Measurements from ENCODE around the gene EXTL1. TPM values are rescaled to one million over a fixed set of nuclear protein-coding genes. Genes with fewer than 3 reads are reported as not detected.

EXTL1 gene
- polyA plus RNA-seq, 1 of the 3 experiments (the other 2 are of a cell fraction), result 0.58 TPM

GRCh38 chr1:26025517-26025916, 3.9 kb downstream of the EXTL1 start:
- 71% methylated on average over 5 of the region's 5 CpGs for WGBS (ENCODE audit: low lambda C conversion rate)
- H3K27ac ChIP-seq (ENCODE audit: low read depth in 2 of 2, low read length in 1 of 2), result no peak overlapping the region
- H3K4me3 ChIP-seq (ENCODE audit: low read depth in 2 of 2, low read length in 1 of 2), result no peak overlapping the region
- H2AFZ ChIP-seq (ENCODE audit: low read depth), result no peak overlapping the region
- POLR2A ChIA-PET, result no interaction called here
- no peaks in the 10 kb centered on the region for H3K9me2 ChIP-seq
- CTCF ChIA-PET, result interaction anchor here (1.5 kb wide), 1 partner anchor 9 kb away, joined by 4 read pairs; no protein-coding TSS in a partner anchor
- no peak overlapping the region for H3K9ac ChIP-seq
- no peak for DNase-seq
- no peaks in the 10 kb centered on the region for H4K20me1 ChIP-seq (ENCODE audit: insufficient read depth)
- H3K36me3 ChIP-seq (replicated peaks in 1 of 2; ENCODE audit: control insufficient read depth in 1 of 2, insufficient read depth in 2 of 2, low read length in 1 of 2), result no peaks in the 10 kb centered on the region
- no peaks in the 10 kb centered on the region for H3K79me2 ChIP-seq (ENCODE audit: insufficient read depth)
- H3K27me3 ChIP-seq (ENCODE audit: insufficient read depth), result no peaks in the 10 kb centered on the region
- peaks cover 0 to 28% of the 10 kb centered on the region in 2 experiments; a peak in 1 of 4 replicates for H3K4me1 ChIP-seq (ENCODE audit: control insufficient read depth in 1 of 2, insufficient read depth in 2 of 2, low read depth in 1 of 2, low read length in 1 of 2)
- H3K9me3 ChIP-seq, result no peaks in the 10 kb centered on the region
- no peaks in the 10 kb centered on the region for H3F3A ChIP-seq (replicated peaks; ENCODE audit: insufficient read depth)
- H3K4me2 ChIP-seq, result no peak overlapping the region
- TF ChIP-seq TAF1 (IDR thresholded peaks at IDR 0.05; ENCODE audit: borderline replicate concordance, low read depth, low read length) (no peak), SMC3 (IDR thresholded peaks at IDR 0.05; ENCODE audit: low read depth, low read length) (no peak), RAD21 (IDR thresholded peaks at IDR 0.05; ENCODE audit: low read length) (no peak), FOXJ3 (CRISPR knock-in tag; IDR thresholded peaks at IDR 0.05) (no peak), TCF12 (IDR thresholded peaks at IDR 0.05) (no peak), CTCF (IDR thresholded peaks at IDR 0.05) (no peak), JUND (IDR thresholded peaks at IDR 0.05) (no peak), NFIC (IDR thresholded peaks at IDR 0.05; ENCODE audit: borderline replicate concordance) (no peak), REST (IDR thresholded peaks at IDR 0.05; ENCODE audit: low read depth, low read length) (no peak), IRF3 (IDR thresholded peaks at IDR 0.05; ENCODE audit: low read depth, low read length) (no peak), YY1 (IDR thresholded peaks at IDR 0.05; ENCODE audit: low read depth) (no peak), TEAD4 (IDR thresholded peaks at IDR 0.05; ENCODE audit: borderline replicate concordance, insufficient read depth) (no peak), EZH2phosphoT487 (IDR thresholded peaks at IDR 0.05; ENCODE audit: borderline replicate concordance, low read depth) (no peak), EP300 (IDR thresholded peaks at IDR 0.05; ENCODE audit: borderline replicate concordance in 1 of 2, low read depth in 1 of 2, low read length in 1 of 2) (no peak), FOXM1 (IDR thresholded peaks at IDR 0.05; ENCODE audit: low read depth) (no peak), CHD2 (IDR thresholded peaks at IDR 0.05; ENCODE audit: low read length, partially characterized antibody) (no peak)

All from SK-N-SH (cell line).